CD4-positive, CD25-positive, alpha-beta regulatory T cell (primary cell): ENCODE measurements around the gene KLK7. TPM values are rescaled to one million over a fixed set of nuclear protein-coding genes. Genes with fewer than 3 reads are reported as not detected.

Experiments used
- ATAC-seq, 2 donors: fragments of 150-1000 bp; cut with Tn5 transposase; one replicate each; pipeline ENCODE4 v1.10.0; 2021; ENCODE audit warnings: low read depth in 2 of 2, moderate number of reproducible peaks in 2 of 2, moderate library complexity in 1 of 2
- DNase-seq, 3 donors: peaks; one replicate each; pipeline versions ENCODE4 v3.0.0 to v3.0.0-alpha.2; 2012 to 2022; ENCODE audit warnings: mixed read lengths in 1 of 3
- H3K27ac ChIP-seq: one replicate; pipeline ENCODE4 v1.7.0; 2013; ENCODE audit warnings: mild to moderate bottlenecking, low read length; ENCODE audit not compliant: insufficient read depth, poor library complexity, severe bottlenecking
- H3K27me3 ChIP-seq: one replicate; pipeline ENCODE4 v1.7.0; 2013; ENCODE audit warnings: low read length; ENCODE audit not compliant: control insufficient read depth, insufficient read depth
- H3K36me3 ChIP-seq: one replicate; pipeline ENCODE4 v1.7.0; 2013; ENCODE audit warnings: mild to moderate bottlenecking, low read length, moderate library complexity; ENCODE audit not compliant: control insufficient read depth, insufficient read depth
- H3K4me1 ChIP-seq: 2 replicates; pipeline ENCODE4 v1.7.0; 2013; ENCODE audit warnings: mild to moderate bottlenecking, low read length; ENCODE audit not compliant: insufficient read depth, control insufficient read depth, poor library complexity, severe bottlenecking
- H3K4me3 ChIP-seq: one replicate; pipeline ENCODE4 v1.7.0; 2013; ENCODE audit warnings: low read depth, mild to moderate bottlenecking, low read length, moderate library complexity
- H3K9me3 ChIP-seq, 2 experiments: 1 replicate in 1 of 2; 2 replicates in 1 of 2; pipeline ENCODE4 v1.7.0; 2013; ENCODE audit warnings: low read length in 2 of 2, mild to moderate bottlenecking in 1 of 2, moderate library complexity in 1 of 2; ENCODE audit not compliant: control insufficient read depth in 2 of 2
- H3K27ac Mint-ChIP-seq, 3 donors: one replicate each; pipeline ENCODE4 v1.8.0; 2020 to 2022; ENCODE audit warnings: mild to moderate bottlenecking in 3 of 3, mixed read lengths in 3 of 3, moderate library complexity in 2 of 3
- H3K27me3 Mint-ChIP-seq: one replicate; pipeline ENCODE4 v1.8.0; 2022; ENCODE audit warnings: mild to moderate bottlenecking, mixed read lengths
- H3K36me3 Mint-ChIP-seq: one replicate; pipeline ENCODE4 v1.8.0; 2020; ENCODE audit warnings: mixed read lengths
- H3K4me1 Mint-ChIP-seq, 4 donors: one replicate each; pipeline ENCODE4 v1.8.0; 2020 to 2022; ENCODE audit warnings: mixed read lengths in 4 of 4, mild to moderate bottlenecking in 1 of 4
- H3K4me3 Mint-ChIP-seq, 4 donors: one replicate each; pipeline ENCODE4 v1.8.0; 2020 to 2022; ENCODE audit warnings: mild to moderate bottlenecking in 4 of 4, mixed read lengths in 4 of 4, moderate library complexity in 3 of 4
- H3K9me3 Mint-ChIP-seq, 7 donors: one replicate each; pipeline ENCODE4 v1.8.0; 2020 to 2022; ENCODE audit warnings: mixed read lengths in 7 of 7, mild to moderate bottlenecking in 3 of 7, moderate library complexity in 2 of 7
- polyA plus RNA-seq, 4 donors: library from polyadenylated mRNA; unstranded; fragments of 300-500 nt; fragmentation: Illumina TruSeq; gene quantifications; one replicate each; pipeline ENCODE4 v1.2.3, GENCODE V29; 2021
- total RNA-seq: library from RNA; stranded (reverse); gene quantifications from one replicate; pipeline ENCODE4 v1.2.3, GENCODE V29; 2022

Gene KLK7
- total and polyA plus RNA-seq, 5 donors from 2014 or later = not detected

GRCh38 chr19:51026554-51026831, 42.8 kb upstream of the KLK7 start, which contains the start of gene KLK11:
Gene KLK11, minus strand, starts transcription at chr19:51026616. Its CDS starts 985 bp downstream, at chr19:51025631.
- Mint-ChIP-seq H3K36me3 (no peaks in the 10 kb centered on the region), H3K4me1 (peaks cover 0 to 2% (median 0%) of the 10 kb centered on the region in 4 donors), H3K27ac (peak within 1 kb of the TSS in 1 of 3 donors; percentile 53)

GRCh38 chr19:51025809-51026553, 42.3 kb upstream of the KLK7 start:
- Mint-ChIP-seq H3K4me3 (no peak overlapping the region), H3K9me3 (no peaks in the 10 kb centered on the region), H3K27me3 (peaks cover 27% of the 10 kb centered on the region), H3K27ac (no peak overlapping the region), H3K4me1 (peaks cover 0 to 4% (median 2%) of the 10 kb centered on the region in 4 donors), H3K36me3 (no peaks in the 10 kb centered on the region)
- H3K27ac ChIP-seq = no peak overlapping the region
- no peak for ATAC-seq
- H3K27me3 ChIP-seq = no peaks in the 10 kb centered on the region
- DNase-seq = no peak
- H3K4me3 ChIP-seq = no peak overlapping the region
- no peaks in the 10 kb centered on the region for H3K36me3 ChIP-seq
- no peaks in the 10 kb centered on the region for H3K4me1 ChIP-seq
- H3K9me3 ChIP-seq = no peaks in the 10 kb centered on the region

More at GRCh38 chr19:51026554-51026831, 42.8 kb upstream of the KLK7 start, which contains the start of gene KLK11:
- DNase-seq (no peak), ATAC-seq (no peak)
- Mint-ChIP-seq H3K27me3 (peaks cover 27% of the 10 kb centered on the region), H3K9me3 (no peaks in the 10 kb centered on the region), H3K4me3 (no peak within 1 kb of the TSS)
- H3K4me1 ChIP-seq = no peaks in the 10 kb centered on the region
- H3K4me3 ChIP-seq = no peak within 1 kb of the TSS
- H3K36me3 ChIP-seq = no peaks in the 10 kb centered on the region
- no peak within 1 kb of the TSS for H3K27ac ChIP-seq
- no peaks in the 10 kb centered on the region for H3K27me3 ChIP-seq
- no peaks in the 10 kb centered on the region for H3K9me3 ChIP-seq

GRCh38 chr19:51025401-51025800, 41.7 kb upstream of the KLK7 start:
- Mint-ChIP-seq H3K36me3 (no peaks in the 10 kb centered on the region), H3K4me1 (peaks cover 0 to 6% (median 3%) of the 10 kb centered on the region in 4 donors), H3K4me3 (no peak overlapping the region), H3K9me3 (no peaks in the 10 kb centered on the region), H3K27ac (no peak overlapping the region), H3K27me3 (peaks cover 31% of the 10 kb centered on the region)
- no peaks in the 10 kb centered on the region for H3K27me3 ChIP-seq
- no peaks in the 10 kb centered on the region for H3K36me3 ChIP-seq
- DNase-seq = no peak
- ATAC-seq = no peak
- no peaks in the 10 kb centered on the region for H3K4me1 ChIP-seq
- H3K9me3 ChIP-seq = no peaks in the 10 kb centered on the region
- no peak overlapping the region for H3K27ac ChIP-seq
- H3K4me3 ChIP-seq = no peak overlapping the region

- Histone ChIP-seq H3K4me3 (no peak overlapping the region), H3K9me3 (no peaks in the 10 kb centered on the region), H3K27me3 (no peaks in the 10 kb centered on the region), H3K27ac (no peak overlapping the region), H3K36me3 (no peaks in the 10 kb centered on the region), H3K4me1 (no peaks in the 10 kb centered on the region)
- Mint-ChIP-seq H3K9me3 (no peaks in the 10 kb centered on the region), H3K4me3 (no peak overlapping the region), H3K27ac (peak overlapping the region in 1 of 3 donors; percentile 72), H3K4me1 (peaks cover 0 to 7% (median 4%) of the 10 kb centered on the region in 4 donors), H3K36me3 (no peaks in the 10 kb centered on the region), H3K27me3 (peaks cover 36% of the 10 kb centered on the region)
- ATAC-seq (no peak), DNase-seq (no peak)
Observed at GRCh38 chr19:51024924-51025323, 41.2 kb upstream of the KLK7 start.

GRCh38 chr19:51023946-51024345, 40.2 kb upstream of the KLK7 start:
- peaks cover 46% of the 10 kb centered on the region for H3K27me3 Mint-ChIP-seq
- no peak for DNase-seq

GRCh38 chr19:51022526-51022925, 38.8 kb upstream of the KLK7 start:
- no peaks in the 10 kb centered on the region for H3K36me3 ChIP-seq
- Mint-ChIP-seq H3K9me3 (peaks cover 0 to 1% (median 0%) of the 10 kb centered on the region in 7 donors), H3K36me3 (no peaks in the 10 kb centered on the region), H3K27me3 (peaks cover 52% of the 10 kb centered on the region), H3K27ac (no peak overlapping the region), H3K4me1 (peaks cover 0 to 16% (median 9%) of the 10 kb centered on the region in 4 donors), H3K4me3 (no peak overlapping the region)
- H3K27ac ChIP-seq = no peak overlapping the region
- H3K4me3 ChIP-seq = no peak overlapping the region
- H3K27me3 ChIP-seq = no peaks in the 10 kb centered on the region
- DNase-seq (no peak), ATAC-seq (no peak)
- no peaks in the 10 kb centered on the region for H3K9me3 ChIP-seq
- peaks cover 4% of the 10 kb centered on the region for H3K4me1 ChIP-seq

More at GRCh38 chr19:51023946-51024345, 40.2 kb upstream of the KLK7 start:
- H3K27me3 ChIP-seq = no peaks in the 10 kb centered on the region
- ATAC-seq = no peak
- H3K9me3 Mint-ChIP-seq = no peaks in the 10 kb centered on the region
- no peaks in the 10 kb centered on the region for H3K36me3 Mint-ChIP-seq
- H3K4me1 Mint-ChIP-seq = peaks cover 0 to 8% (median 4%) of the 10 kb centered on the region in 4 donors
- H3K4me1 ChIP-seq = no peaks in the 10 kb centered on the region
- no peaks in the 10 kb centered on the region for H3K36me3 ChIP-seq
- H3K27ac ChIP-seq = no peak overlapping the region
- no peak overlapping the region for H3K4me3 Mint-ChIP-seq
- H3K27ac Mint-ChIP-seq = no peak overlapping the region
- H3K9me3 ChIP-seq = no peaks in the 10 kb centered on the region
- no peak overlapping the region for H3K4me3 ChIP-seq

GRCh38 chr19:51020988-51021651, 37.4 kb upstream of the KLK7 start:
- H3K4me3 Mint-ChIP-seq = no peak overlapping the region
- H3K36me3 Mint-ChIP-seq = no peaks in the 10 kb centered on the region

More at GRCh38 chr19:51020988-51021651, 37.4 kb upstream of the KLK7 start:
- H3K4me1 ChIP-seq = peaks cover 11% of the 10 kb centered on the region
- peak in 2 of 3 donors; percentile 11 to 40 for DNase-seq
- no peak overlapping the region for H3K27ac ChIP-seq
- H3K9me3 ChIP-seq = no peaks in the 10 kb centered on the region
- no peaks in the 10 kb centered on the region for H3K27me3 ChIP-seq
- Mint-ChIP-seq H3K4me1 (peaks cover 0 to 26% (median 10%) of the 10 kb centered on the region in 4 donors), H3K27ac (no peak overlapping the region), H3K27me3 (peaks cover 58% of the 10 kb centered on the region), H3K9me3 (peaks cover 0 to 6% (median 0%) of the 10 kb centered on the region in 7 donors)
- no peak overlapping the region for H3K4me3 ChIP-seq
- no peaks in the 10 kb centered on the region for H3K36me3 ChIP-seq
- ATAC-seq = no peak
